T47D (cell line): ENCODE results near the gene DMPK.

Source experiments
- DNase-seq, 2 experiments: peaks; one replicate each; pipeline versions ENCODE4 v3.0.0 to v3.0.0-alpha.2; 2011 to 2012; ENCODE audit warnings: low read depth in 1 of 2, low spot score in 1 of 2
- JUND ChIP-seq: IDR thresholded peaks from 2 replicates; pipeline ENCODE4 v1.6.1; 2012; ENCODE audit warnings: low read depth
- in situ Hi-C: cut with HindIII; loops from 2 replicates; pipeline ENCODE4 v1.10.0; 2016; ENCODE audit warnings: low sequenced_read_pairs, low pct_unique_long_range_greater_than_20kb

The DMPK gene

GRCh38 chr19:45821570-45821969, 39.3 kb upstream of the DMPK start:
- in situ Hi-C loops: no loop called here

GRCh38 chr19:45821103-45821521, 38.8 kb upstream of the DMPK start:
- no peak for DNase-seq
- in situ Hi-C loops: no loop called here
- TF ChIP-seq JUND: no peak

More at GRCh38 chr19:45821570-45821969, 39.3 kb upstream of the DMPK start:
- no peak for TF ChIP-seq JUND
- no peak for DNase-seq

GRCh38 chr19:45820413-45821102, 38.3 kb upstream of the DMPK start:
- DNase-seq: no peak
- in situ Hi-C loops: no loop called here
- no peak for TF ChIP-seq JUND

- in situ Hi-C loops: no loop called here
These were observed 37.5 kb upstream of the DMPK start for GRCh38 chr19:45819769-45820168.

GRCh38 chr19:45817725-45818301, 35.5 kb upstream of the DMPK start:
- peak; percentile 38 to 46 for DNase-seq
- in situ Hi-C loops: no loop called here
- TF ChIP-seq JUND: no peak

More at GRCh38 chr19:45819769-45820168, 37.5 kb upstream of the DMPK start:
- TF ChIP-seq JUND: no peak
- no peak for DNase-seq

GRCh38 chr19:45817010-45817724, 34.9 kb upstream of the DMPK start:
- DNase-seq: peak; percentile 89 to 98
- no peak for TF ChIP-seq JUND
- in situ Hi-C loops: no loop called here

GRCh38 chr19:45816236-45817009, 34.1 kb upstream of the DMPK start:
- in situ Hi-C loops: no loop called here
- no peak for DNase-seq
- no peak for TF ChIP-seq JUND

- DNase-seq: no peak
- no peak for TF ChIP-seq JUND
- in situ Hi-C loops: no loop called here
These were observed 33.4 kb upstream of the DMPK start for GRCh38 chr19:45815481-45816216.

GRCh38 chr19:45814851-45815480, 32.7 kb upstream of the DMPK start, which contains the start of gene RSPH6A:
Gene RSPH6A (minus strand): TSS chr19:45815308. CDS start chr19:45815176, 132 bp downstream.
- DNase-seq: no peak
- no peak for TF ChIP-seq JUND
- in situ Hi-C loops: no loop called here

- in situ Hi-C loops: no loop called here
- DNase-seq: no peak
- no peak for TF ChIP-seq JUND
These were observed 32.0 kb upstream of the DMPK start for GRCh38 chr19:45814166-45814780.

GRCh38 chr19:45812297-45812696, 30.0 kb upstream of the DMPK start:
- in situ Hi-C loops: no loop called here

More at GRCh38 chr19:45812297-45812696, 30.0 kb upstream of the DMPK start:
- no peak for DNase-seq
- TF ChIP-seq JUND: no peak
